Stimulated activated naive CD8-positive, alpha-beta T cell treated with anti-CD3 and anti-CD28 coated beads, Interleukin-15, amount 100 ng/mL, for 72 hours (primary cell): ENCODE results near the gene PRKAR2B.
"Not testable (repeated sequence)": the region's sequence is repeated elsewhere in the genome, so short reads cannot be mapped to it uniquely, and the experiment has no call there.

Experiments used
- ATAC-seq: fragments of 150-1000 bp; cut with Tn5 transposase; 2 replicates; pipeline ENCODE4 v1.10.0; 2021; ENCODE audit warnings: mild to moderate bottlenecking, moderate library complexity
- DNase-seq, 2 donors: peaks; one replicate each; pipeline ENCODE4 v3.0.0; 2021 to 2022
- H3K27ac Mint-ChIP-seq, 2 donors: one replicate each; pipeline ENCODE4 v1.8.0; 2022; ENCODE audit warnings: mild to moderate bottlenecking in 2 of 2, mixed read lengths in 2 of 2, moderate library complexity in 2 of 2
- H3K27me3 Mint-ChIP-seq: one replicate; pipeline ENCODE4 v1.8.0; 2022; ENCODE audit warnings: mixed read lengths
- H3K4me1 Mint-ChIP-seq: one replicate; pipeline ENCODE4 v1.8.0; 2022; ENCODE audit warnings: mild to moderate bottlenecking, mixed read lengths
- H3K4me3 Mint-ChIP-seq, 2 donors: one replicate each; pipeline ENCODE4 v1.8.0; 2022; ENCODE audit warnings: mild to moderate bottlenecking in 2 of 2, mixed read lengths in 2 of 2, moderate library complexity in 1 of 2
- H3K9me3 Mint-ChIP-seq, 2 donors: one replicate each; pipeline ENCODE4 v1.8.0; 2022; ENCODE audit warnings: mixed read lengths in 2 of 2

PRKAR2B gene

DNA sequence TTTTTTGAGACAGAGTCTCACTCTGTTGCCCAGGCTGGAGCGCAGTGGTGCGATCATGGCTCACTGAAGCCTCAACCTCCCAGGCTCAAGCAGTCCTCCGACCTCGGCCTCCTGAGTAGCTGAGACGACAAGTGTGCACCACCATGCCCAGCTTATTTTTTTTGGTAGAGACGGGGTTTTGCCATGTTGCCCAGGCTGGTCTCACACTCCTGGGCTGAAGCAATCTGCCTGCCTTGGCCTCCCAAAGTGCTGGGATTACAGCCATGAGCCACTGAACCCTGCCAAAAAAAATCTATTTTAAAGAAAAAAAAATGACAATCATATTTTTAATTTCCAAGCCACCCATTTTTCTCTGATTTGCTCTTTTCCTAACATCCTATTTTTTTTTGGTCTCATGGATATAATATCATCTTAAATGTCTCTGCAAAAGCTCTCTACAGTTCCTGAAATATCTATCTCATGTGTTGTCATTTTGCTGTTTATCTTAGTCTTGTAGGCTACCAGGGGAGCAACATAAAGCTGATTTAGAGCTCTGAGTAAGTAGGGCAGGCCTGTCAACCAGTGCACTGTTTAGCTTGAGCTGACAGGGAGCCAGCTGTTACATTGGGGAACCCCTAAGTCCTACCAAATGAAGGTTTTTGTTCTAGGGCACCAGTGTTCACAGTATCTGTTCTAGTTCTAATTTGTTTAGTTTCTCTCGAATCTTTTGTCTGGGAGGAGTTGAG is 94.4 kb downstream of the PRKAR2B start:
- H3K9me3 Mint-ChIP-seq = no peaks in the 10 kb centered on the region
- H3K27ac Mint-ChIP-seq = no peak overlapping the region
- ATAC-seq = no peak
- no peak overlapping the region for H3K4me3 Mint-ChIP-seq
- H3K4me1 Mint-ChIP-seq = no peaks in the 10 kb centered on the region
- H3K27me3 Mint-ChIP-seq = no peaks in the 10 kb centered on the region
- no peak for DNase-seq

GRCh38 chr7:107143875-107144274 is 99.4 kb downstream of the PRKAR2B start:
- not testable (repeated sequence) for H3K9me3 Mint-ChIP-seq, H3K27me3 Mint-ChIP-seq, ATAC-seq, H3K4me3 Mint-ChIP-seq, DNase-seq, H3K4me1 Mint-ChIP-seq, H3K27ac Mint-ChIP-seq

DNA sequence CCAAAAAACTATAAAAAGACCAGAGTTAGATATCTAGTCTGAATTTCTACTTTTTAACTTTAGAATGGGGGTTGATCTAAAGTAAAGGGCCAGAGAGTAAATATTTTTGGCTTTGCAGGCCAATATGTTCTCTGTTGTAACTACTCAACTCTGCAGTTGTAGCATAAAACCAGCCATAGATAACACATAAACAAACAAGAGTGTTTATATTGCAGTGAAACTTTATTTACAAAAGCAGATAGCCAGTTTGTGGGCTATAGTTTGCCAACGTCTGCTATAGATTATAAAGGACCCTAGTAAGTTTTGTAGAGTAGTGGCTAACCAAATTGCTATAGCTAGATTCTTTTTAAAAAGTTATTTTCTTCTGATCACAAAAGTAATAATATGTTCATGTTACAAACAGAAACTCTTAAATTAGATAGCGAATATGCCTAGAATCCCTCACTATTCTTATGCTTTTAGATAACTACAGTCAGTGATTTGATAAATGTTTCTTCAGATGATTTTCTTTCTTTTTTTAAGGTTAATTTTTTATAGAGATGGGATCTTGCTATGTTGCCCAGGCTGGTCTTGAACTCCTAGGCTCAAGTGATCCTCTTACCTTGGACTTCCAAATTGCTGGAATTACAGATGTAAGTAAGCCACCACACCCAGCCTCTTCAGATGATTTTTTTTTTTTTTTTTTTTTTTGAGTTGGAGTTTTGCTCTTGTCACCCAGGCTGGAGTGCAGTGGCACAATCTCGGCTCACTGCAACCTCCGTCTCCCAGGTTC is 100.7 kb downstream of the PRKAR2B start:
- Mint-ChIP-seq H3K4me3 (no peak overlapping the region), H3K9me3 (no peaks in the 10 kb centered on the region), H3K4me1 (no peaks in the 10 kb centered on the region), H3K27me3 (no peaks in the 10 kb centered on the region), H3K27ac (no peak overlapping the region)
- ATAC-seq (no peak), DNase-seq (no peak)

GRCh38 chr7:107147464-107148393 is 103.2 kb downstream of the PRKAR2B start:
- ATAC-seq (peak; percentile 78), DNase-seq (peak; percentile 17 to 27)
- H3K27me3 Mint-ChIP-seq = no peaks in the 10 kb centered on the region
- H3K4me3 Mint-ChIP-seq = no peak overlapping the region
- no peak overlapping the region for H3K27ac Mint-ChIP-seq
- no peaks in the 10 kb centered on the region for H3K4me1 Mint-ChIP-seq
- no peaks in the 10 kb centered on the region for H3K9me3 Mint-ChIP-seq

DNA sequence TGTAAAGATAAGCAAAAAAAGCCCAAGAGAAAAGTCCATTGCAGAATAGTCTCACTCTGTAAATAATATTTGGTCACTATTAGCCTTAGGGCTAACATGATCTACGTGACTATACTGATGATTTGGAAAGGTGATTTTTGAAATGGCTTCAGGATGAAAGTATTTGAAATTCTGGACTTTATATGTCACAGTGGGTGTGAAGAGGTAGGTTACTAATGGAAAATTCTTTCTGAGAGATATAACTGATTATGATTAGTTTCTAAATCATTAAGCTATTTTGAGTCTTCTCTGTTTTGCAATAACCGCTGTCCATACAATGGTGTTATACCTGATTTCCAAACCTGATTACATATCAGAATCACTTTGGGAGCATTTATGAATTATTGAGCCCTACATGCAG is 104.2 kb downstream of the PRKAR2B start:
- ATAC-seq = no peak
- H3K9me3 Mint-ChIP-seq = no peaks in the 10 kb centered on the region
- no peaks in the 10 kb centered on the region for H3K27me3 Mint-ChIP-seq

GRCh38 chr7:107149863-107150262 is 105.4 kb downstream of the PRKAR2B start:
- Mint-ChIP-seq H3K4me3 (no peak overlapping the region), H3K4me1 (no peaks in the 10 kb centered on the region), H3K27ac (no peak overlapping the region), H3K27me3 (no peaks in the 10 kb centered on the region), H3K9me3 (no peaks in the 10 kb centered on the region)
- DNase-seq (no peak), ATAC-seq (no peak)

More for the DNA sequence above, 104.2 kb downstream of the PRKAR2B start:
- no peaks in the 10 kb centered on the region for H3K4me1 Mint-ChIP-seq
- no peak for DNase-seq
- no peak overlapping the region for H3K27ac Mint-ChIP-seq
- no peak overlapping the region for H3K4me3 Mint-ChIP-seq

GRCh38 chr7:107150375-107151073 is 106.0 kb downstream of the PRKAR2B start:
- H3K27me3 Mint-ChIP-seq = no peaks in the 10 kb centered on the region
- ATAC-seq (peak; percentile 78), DNase-seq (peak; percentile 60 to 63)
- H3K27ac Mint-ChIP-seq = no peak overlapping the region
- H3K4me3 Mint-ChIP-seq = no peak overlapping the region
- no peaks in the 10 kb centered on the region for H3K4me1 Mint-ChIP-seq
- H3K9me3 Mint-ChIP-seq = no peaks in the 10 kb centered on the region

- H3K9me3 Mint-ChIP-seq = no peaks in the 10 kb centered on the region
- ATAC-seq (peak; percentile 9), DNase-seq (no peak)
- H3K27me3 Mint-ChIP-seq = no peaks in the 10 kb centered on the region
- no peak overlapping the region for H3K4me3 Mint-ChIP-seq
- H3K4me1 Mint-ChIP-seq = no peaks in the 10 kb centered on the region
- no peak overlapping the region for H3K27ac Mint-ChIP-seq
These were observed 107.0 kb downstream of the PRKAR2B start for GRCh38 chr7:107151538-107151937.

- H3K27me3 Mint-ChIP-seq = no peaks in the 10 kb centered on the region
- DNase-seq (no peak), ATAC-seq (peak; percentile 40)
- no peak overlapping the region for H3K4me3 Mint-ChIP-seq
- no peaks in the 10 kb centered on the region for H3K4me1 Mint-ChIP-seq
- no peaks in the 10 kb centered on the region for H3K9me3 Mint-ChIP-seq
- no peak overlapping the region for H3K27ac Mint-ChIP-seq
These were observed 107.5 kb downstream of the PRKAR2B start for GRCh38 chr7:107152011-107152410.

GRCh38 chr7:107154826-107155225 is 110.3 kb downstream of the PRKAR2B start:
- ATAC-seq = no peak

DNA sequence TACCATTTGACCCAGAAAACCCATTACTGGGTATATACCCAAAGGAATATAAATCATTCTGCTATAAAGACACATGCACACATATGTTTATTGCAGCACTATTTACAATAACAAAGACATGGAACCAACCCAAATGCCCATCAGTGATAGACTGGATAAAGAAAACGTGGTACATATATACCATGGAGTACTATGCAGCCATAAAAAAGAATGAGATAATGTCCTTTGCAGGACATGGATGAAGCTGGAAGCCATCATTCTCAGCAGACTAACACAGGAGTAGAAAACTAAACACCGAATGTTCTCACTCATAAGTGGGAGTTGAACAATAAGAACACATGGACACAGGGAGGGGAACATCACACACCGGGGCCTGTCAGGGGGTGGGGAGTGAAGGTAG is 111.2 kb downstream of the PRKAR2B start:
- not testable (repeated sequence) for DNase-seq, H3K4me1 Mint-ChIP-seq, ATAC-seq, H3K27me3 Mint-ChIP-seq, H3K27ac Mint-ChIP-seq, H3K4me3 Mint-ChIP-seq, H3K9me3 Mint-ChIP-seq

More at GRCh38 chr7:107154826-107155225, 110.3 kb downstream of the PRKAR2B start:
- no peaks in the 10 kb centered on the region for H3K9me3 Mint-ChIP-seq
- DNase-seq = no peak
- no peaks in the 10 kb centered on the region for H3K4me1 Mint-ChIP-seq
- H3K4me3 Mint-ChIP-seq = no peak overlapping the region
- no peaks in the 10 kb centered on the region for H3K27me3 Mint-ChIP-seq
- no peak overlapping the region for H3K27ac Mint-ChIP-seq

GRCh38 chr7:107157091-107157490 is 112.6 kb downstream of the PRKAR2B start:
- Mint-ChIP-seq H3K4me1 (no peaks in the 10 kb centered on the region), H3K27me3 (no peaks in the 10 kb centered on the region), H3K4me3 (no peak overlapping the region), H3K9me3 (no peaks in the 10 kb centered on the region), H3K27ac (no peak overlapping the region)
- no peak for ATAC-seq
- no peak for DNase-seq

GRCh38 chr7:107158028-107158427 is 113.5 kb downstream of the PRKAR2B start:
- Mint-ChIP-seq H3K27ac (no peak overlapping the region), H3K27me3 (no peaks in the 10 kb centered on the region), H3K4me1 (no peaks in the 10 kb centered on the region), H3K9me3 (no peaks in the 10 kb centered on the region), H3K4me3 (no peak overlapping the region)
- ATAC-seq (no peak), DNase-seq (no peak)

DNA sequence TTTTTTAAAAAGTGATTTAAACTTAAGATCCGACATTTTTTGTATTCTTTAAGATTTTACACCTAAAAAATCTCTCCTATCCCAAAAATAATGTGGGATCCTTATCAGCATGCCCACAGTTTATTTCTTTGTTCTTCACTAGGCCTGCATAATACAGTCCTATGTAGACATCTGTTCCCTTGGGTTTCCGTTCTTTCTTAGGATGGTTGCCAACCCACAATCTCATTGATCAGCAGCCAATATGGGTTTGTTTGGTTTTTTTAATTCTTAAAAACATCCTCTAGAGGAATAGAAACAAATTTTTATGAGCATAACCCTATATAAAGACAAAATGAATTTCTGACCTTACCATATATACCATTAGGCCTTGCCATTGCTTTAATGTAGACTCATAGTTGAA is 115.9 kb downstream of the PRKAR2B start:
- Mint-ChIP-seq H3K4me3 (no peak overlapping the region), H3K9me3 (no peaks in the 10 kb centered on the region)
- no peak for DNase-seq

GRCh38 chr7:107161415-107161814 is 116.9 kb downstream of the PRKAR2B start:
- Mint-ChIP-seq H3K9me3 (no peaks in the 10 kb centered on the region), H3K4me1 (no peaks in the 10 kb centered on the region), H3K27ac (no peak overlapping the region)

More for the DNA sequence above, 115.9 kb downstream of the PRKAR2B start:
- Mint-ChIP-seq H3K27me3 (no peaks in the 10 kb centered on the region), H3K27ac (no peak overlapping the region), H3K4me1 (no peaks in the 10 kb centered on the region)
- no peak for ATAC-seq

More at GRCh38 chr7:107161415-107161814, 116.9 kb downstream of the PRKAR2B start:
- Mint-ChIP-seq H3K4me3 (no peak overlapping the region), H3K27me3 (no peaks in the 10 kb centered on the region)
- no peak for DNase-seq
- no peak for ATAC-seq
